Thyroid gland (tissue), 4 donors: ENCODE measurements around the gene DNAH11. TPM values are rescaled to one million over a fixed set of nuclear protein-coding genes. Genes with fewer than 3 reads are reported as not detected.

ENCODE experiments used
- DNase-seq, 2 donors: peaks; one replicate each; pipeline ENCODE4 v3.0.0-alpha.2; 2019
- H3K27ac ChIP-seq, 3 donors: fragments of 200-600 bp; sonication (generic); 1 replicate in 2 of 3; 2 replicates in 1 of 3; pipeline ENCODE4 v1.5.1; 2016 to 2019; ENCODE audit warnings: mild to moderate bottlenecking in 1 of 3, moderate library complexity in 1 of 3
- H3K27me3 ChIP-seq: fragments of 200-600 bp; sonication (generic); one replicate; pipeline ENCODE4 v1.5.1; 2019
- H3K36me3 ChIP-seq, 2 donors: fragments of 200-600 bp; sonication (generic); one replicate each; pipeline ENCODE4 v1.5.1; 2016 to 2019
- H3K4me1 ChIP-seq, 2 donors: fragments of 200-600 bp; sonication (generic); one replicate each; pipeline ENCODE4 v1.5.1; 2017 to 2019
- H3K4me3 ChIP-seq, 3 donors: fragments of 200-600 bp; sonication (generic); replicated peaks in 1 of 3; 1 replicate in 2 of 3; 2 replicates in 1 of 3; pipeline ENCODE4 v1.5.1; 2016; ENCODE audit warnings: mild to moderate bottlenecking in 1 of 3
- H3K9me3 ChIP-seq: fragments of 200-600 bp; sonication (generic); one replicate; pipeline ENCODE4 v1.5.1; 2017
- CTCF ChIP-seq, 6 experiments: fragments of 200-600 bp in 3 of 6; fragments of 450-650 bp in 3 of 6; sonication (generic) in 3 of 6; IDR thresholded peaks; one replicate each; pipeline ENCODE4 v1.5.1; 2016 to 2019; ENCODE audit warnings: antibody characterized with exemption in 6 of 6, mild to moderate bottlenecking in 2 of 6, inconsistent platforms in 1 of 6, moderate library complexity in 1 of 6
- POLR2A ChIP-seq, 2 donors: fragments of 450-650 bp; IDR thresholded peaks; one replicate each; pipeline ENCODE4 v1.6.1; 2017; ENCODE audit warnings: antibody characterized with exemption in 2 of 2, mild to moderate bottlenecking in 2 of 2, moderate library complexity in 1 of 2
- WGBS, 2 donors: methylation state at CpG; one replicate each; pipeline ENCODE4 v1.1.5; 2017; 5-methylcytosine and 5-hydroxymethylcytosine counted together
- intact Hi-C: fragments of 100-400 bp; cut with DNase I; formaldehyde crosslinking; loops from one replicate; pipeline ENCODE4 v1.15.1; 2023
- total RNA-seq, 4 donors: library from RNA; depleted of rRNA; stranded (reverse); fragments of >200 nt; gene quantifications; one replicate each; pipeline ENCODE4 v1.2.3, GENCODE V29; 2016

DNAH11 gene
- total RNA-seq, 4 donors from 2014 or later: 3.9 to 29.9 (median 10.9) TPM

- intact Hi-C loops: no loop called here
- Histone ChIP-seq H3K4me1 (peaks cover 0 to 8% of the 10 kb centered on the region in 2 donors), H3K9me3 (no peaks in the 10 kb centered on the region), H3K36me3 (no peaks in the 10 kb centered on the region), H3K27ac (no peak overlapping the region), H3K27me3 (no peaks in the 10 kb centered on the region), H3K4me3 (no peak overlapping the region)
- no peak for DNase-seq
- TF ChIP-seq CTCF (IDR thresholded peaks at IDR 0.05) (no peak), POLR2A (IDR thresholded peaks at IDR 0.05) (no peak)
- 91 to 97% methylated on average over 5 of the region's 5 CpGs for WGBS, 2 donors
Observed at GRCh38 chr7:21914671-21915070, 371.8 kb downstream of the DNAH11 start.

GRCh38 chr7:21915140-21915539 lies 372.3 kb downstream of the DNAH11 start:
- Histone ChIP-seq H3K27ac (no peak overlapping the region), H3K4me3 (no peak overlapping the region), H3K36me3 (no peaks in the 10 kb centered on the region), H3K9me3 (no peaks in the 10 kb centered on the region), H3K4me1 (peaks cover 0 to 8% of the 10 kb centered on the region in 2 donors), H3K27me3 (no peaks in the 10 kb centered on the region)
- TF ChIP-seq CTCF (IDR thresholded peaks at IDR 0.05) (no peak), POLR2A (IDR thresholded peaks at IDR 0.05) (no peak)
- WGBS, 2 donors: 91 to 94% methylated on average over 3 of the region's 3 CpGs
- intact Hi-C loops: no loop called here
- DNase-seq: no peak

- intact Hi-C loops: no loop called here
- no peak for TF ChIP-seq CTCF (IDR thresholded peaks at IDR 0.05)
- TF ChIP-seq POLR2A (IDR thresholded peaks at IDR 0.05): no peak
- H3K36me3 ChIP-seq: no peaks in the 10 kb centered on the region
- 96 to 98% methylated on average over 7 of the region's 7 CpGs for WGBS, 2 donors
- no peak overlapping the region for H3K27ac ChIP-seq
- H3K27me3 ChIP-seq: no peaks in the 10 kb centered on the region
- H3K4me1 ChIP-seq: peaks cover 0 to 13% of the 10 kb centered on the region in 2 donors
- no peak for DNase-seq
- H3K4me3 ChIP-seq: no peak overlapping the region
- H3K9me3 ChIP-seq: no peaks in the 10 kb centered on the region
Observed at GRCh38 chr7:21916176-21916575, 373.3 kb downstream of the DNAH11 start.

GRCh38 chr7:21916629-21917028 lies 373.8 kb downstream of the DNAH11 start:
- Histone ChIP-seq H3K4me1 (peaks cover 0 to 13% of the 10 kb centered on the region in 2 donors), H3K27ac (no peak overlapping the region), H3K4me3 (no peak overlapping the region), H3K27me3 (no peaks in the 10 kb centered on the region), H3K36me3 (no peaks in the 10 kb centered on the region), H3K9me3 (no peaks in the 10 kb centered on the region)
- intact Hi-C loops: no loop called here
- TF ChIP-seq CTCF (IDR thresholded peaks at IDR 0.05): no peak
- no peak for TF ChIP-seq POLR2A (IDR thresholded peaks at IDR 0.05)
- DNase-seq: no peak
- WGBS, 2 donors: 91 to 95% methylated on average over 5 of the region's 5 CpGs

GRCh38 chr7:21918216-21918615 lies 375.4 kb downstream of the DNAH11 start:
- intact Hi-C loops: no loop called here
- H3K27ac ChIP-seq: no peak overlapping the region
- TF ChIP-seq CTCF (IDR thresholded peaks at IDR 0.05) (no peak), POLR2A (IDR thresholded peaks at IDR 0.05) (no peak)
- H3K4me1 ChIP-seq: peaks cover 0 to 13% of the 10 kb centered on the region in 2 donors
- H3K36me3 ChIP-seq: no peaks in the 10 kb centered on the region
- WGBS, 2 donors: 96 to 97% methylated on average over 2 of the region's 2 CpGs
- no peaks in the 10 kb centered on the region for H3K9me3 ChIP-seq
- DNase-seq: no peak
- no peaks in the 10 kb centered on the region for H3K27me3 ChIP-seq
- no peak overlapping the region for H3K4me3 ChIP-seq
